HS-27A (cell line): ENCODE measurements around the gene FBXW5.

Source experiments
- DNase-seq: peaks from one replicate; pipeline ENCODE4 v3.0.0-alpha.2; 2012; ENCODE audit warnings: low read depth, missing footprints

The FBXW5 gene

GRCh38 chr9:136960938-136961275, 16.4 kb upstream of the FBXW5 start:
- no peak for DNase-seq

- no peak for DNase-seq
These were observed 15.8 kb upstream of the FBXW5 start for GRCh38 chr9:136960212-136960937.

DNA sequence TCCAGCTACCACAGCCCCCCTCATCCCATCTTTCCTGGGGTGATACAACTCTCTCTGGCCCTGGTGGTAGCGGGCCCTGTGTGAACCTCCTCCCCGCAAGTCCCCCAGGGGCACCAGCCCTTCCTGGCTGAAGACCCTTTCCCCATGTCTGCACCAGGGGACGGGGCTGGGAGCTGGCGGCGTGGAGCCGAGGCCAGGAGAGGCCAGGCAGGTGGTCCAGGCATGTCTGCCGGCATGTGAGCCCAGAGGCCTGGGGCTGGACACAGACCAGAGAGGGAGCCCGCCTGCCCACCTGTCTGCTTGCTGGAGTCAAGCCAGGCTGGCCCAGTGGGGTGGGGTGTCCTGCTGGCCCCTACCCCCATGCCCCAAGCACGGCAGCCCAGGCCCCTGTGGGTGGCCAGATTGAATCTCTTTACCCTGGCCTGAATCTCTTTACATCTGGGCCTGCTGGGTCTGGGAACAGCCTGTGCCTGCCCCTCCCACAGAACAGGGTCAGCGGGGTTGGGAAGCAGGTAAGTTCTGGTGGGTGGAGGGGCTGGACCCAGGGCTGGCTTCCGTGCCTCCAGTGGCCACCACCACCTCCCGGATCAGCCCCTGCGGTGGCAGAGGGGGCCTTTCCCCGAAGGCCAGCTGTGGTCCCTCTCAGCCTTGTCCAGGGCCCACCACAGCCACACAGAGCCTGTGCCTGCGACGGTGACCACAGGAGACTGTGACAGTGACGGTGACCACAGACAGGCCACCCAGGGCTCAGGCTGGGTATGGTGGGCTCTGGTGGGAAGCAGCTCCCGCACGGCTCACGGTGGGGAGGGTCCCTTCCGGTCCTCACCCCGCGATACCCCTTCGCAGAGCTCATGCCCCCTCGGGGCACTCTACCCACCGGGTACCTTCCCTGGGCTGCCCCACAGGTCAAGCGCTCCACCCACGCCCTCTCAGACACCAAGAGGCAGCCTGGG, 14.6 kb upstream of the FBXW5 start:
- DNase-seq = no peak

DNA sequence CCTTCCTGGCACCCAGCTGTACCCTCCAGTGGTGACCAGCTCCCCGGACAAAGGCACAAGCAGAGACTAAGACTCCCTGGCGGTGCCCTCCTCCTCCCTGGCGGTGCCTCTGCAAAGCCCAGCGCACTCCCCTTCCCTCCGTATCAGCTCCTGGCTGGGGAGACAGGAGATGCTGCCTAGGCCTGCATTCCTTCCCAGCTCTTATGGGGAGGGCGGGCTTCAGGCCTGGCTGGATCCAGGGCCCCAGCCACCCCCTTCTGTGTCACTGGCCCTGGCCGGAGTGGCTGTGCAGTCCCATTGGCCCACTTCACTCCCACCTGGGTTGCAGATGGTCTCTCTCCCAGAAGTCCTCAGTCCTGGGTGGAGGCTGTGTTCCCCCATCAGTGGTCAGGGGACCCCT, 13.9 kb upstream of the FBXW5 start:
- no peak for DNase-seq

GRCh38 chr9:136957901-136958300, 13.4 kb upstream of the FBXW5 start:
- no peak for DNase-seq

GRCh38 chr9:136957461-136957860, 12.9 kb upstream of the FBXW5 start:
- no peak for DNase-seq

- no peak for DNase-seq
These were observed 12.1 kb upstream of the FBXW5 start for GRCh38 chr9:136956604-136957003.

DNA sequence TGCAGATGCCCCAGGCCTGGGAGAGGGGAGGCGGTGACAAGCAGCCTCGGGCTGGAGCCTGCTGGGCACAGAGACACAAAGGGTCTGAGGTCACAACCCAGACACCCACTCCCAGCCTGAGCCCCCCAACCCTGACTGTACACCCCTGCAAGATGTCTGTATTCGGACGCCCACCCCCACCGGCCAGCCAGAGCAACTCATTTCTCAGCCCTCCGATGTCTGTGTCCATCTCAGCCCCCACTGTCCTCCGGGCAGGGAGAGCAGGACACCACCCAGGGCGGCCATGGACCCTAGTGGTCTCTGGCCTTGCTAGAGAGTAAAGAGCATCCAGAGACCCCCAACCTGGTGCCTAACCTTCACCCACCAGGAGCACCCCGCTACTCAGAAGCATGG, 11.4 kb upstream of the FBXW5 start:
- DNase-seq = no peak

DNA sequence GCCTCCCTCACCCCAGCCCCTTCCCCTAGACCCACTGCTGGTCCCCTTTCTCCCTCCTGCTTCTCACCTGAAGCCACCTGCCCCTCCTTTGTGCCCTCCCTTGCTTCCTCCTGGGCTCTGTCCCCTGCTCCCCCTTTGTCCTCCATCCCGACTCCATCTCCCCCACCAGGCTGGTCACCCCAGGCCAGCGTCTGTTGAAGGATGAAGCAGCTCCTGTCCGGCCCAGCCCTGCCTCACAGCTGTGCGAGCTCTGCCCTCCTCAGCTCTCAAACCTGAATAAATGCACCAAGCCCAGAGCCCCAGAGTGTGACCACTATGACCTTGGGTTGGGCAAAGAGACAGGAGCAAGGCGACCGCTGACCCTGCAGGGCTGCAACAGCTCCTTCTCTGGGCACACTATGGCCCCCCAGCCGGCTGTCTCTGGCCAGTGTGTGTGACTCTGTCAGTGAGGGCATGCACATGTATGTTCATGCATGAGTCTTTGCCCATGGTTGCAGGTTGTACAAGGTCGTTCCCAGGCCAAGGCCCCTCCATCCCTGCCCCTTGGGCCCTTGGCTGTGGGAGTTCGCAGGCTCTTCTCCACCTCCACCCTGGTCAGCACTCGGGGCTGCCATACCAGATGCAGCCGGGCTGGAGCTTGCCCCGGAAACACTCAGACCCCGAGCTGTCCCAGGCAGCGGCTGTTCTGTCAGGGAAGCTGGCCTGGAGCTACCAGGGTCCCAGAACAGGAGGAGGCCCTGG, 10.8 kb upstream of the FBXW5 start:
- no peak for DNase-seq

DNA sequence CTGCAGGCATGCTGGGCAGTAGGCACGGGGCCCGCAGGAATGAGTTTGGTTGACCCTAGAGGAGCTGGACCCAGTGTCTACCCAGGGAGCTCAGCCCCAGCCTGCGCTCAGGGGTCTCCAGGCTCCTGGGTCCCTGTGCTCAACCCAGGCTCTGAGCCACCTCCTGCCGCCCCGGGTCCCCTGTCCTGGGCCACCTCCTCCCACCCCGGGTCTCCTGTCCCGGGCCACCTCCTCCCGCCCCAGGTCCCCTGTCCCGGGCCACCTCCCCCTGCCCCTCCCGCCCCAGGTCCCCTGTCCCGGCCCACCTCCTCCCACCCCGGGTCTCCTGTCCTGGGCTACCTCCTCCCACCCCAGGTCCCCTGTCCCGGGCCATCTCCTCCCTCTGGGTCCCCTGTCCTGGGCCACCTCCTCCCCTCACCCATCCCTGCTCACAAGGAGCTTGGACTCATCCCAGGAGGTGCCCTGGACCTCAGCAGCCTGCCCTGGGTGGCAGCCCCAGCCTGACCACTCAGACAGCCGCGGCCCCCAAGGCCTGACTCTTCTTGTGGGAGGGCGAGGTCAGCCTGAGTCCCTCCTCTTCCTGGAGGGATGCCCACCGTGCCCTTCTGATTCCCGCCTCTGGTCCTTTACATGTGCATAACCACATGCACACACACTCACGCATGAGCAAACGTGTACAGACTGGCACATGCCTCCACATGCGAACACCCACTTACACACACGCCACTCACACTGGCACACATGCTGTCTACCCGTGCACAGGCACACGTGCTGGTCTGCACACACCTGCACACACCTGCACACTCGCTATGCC, 9.9 kb upstream of the FBXW5 start:
- no peak for DNase-seq

- DNase-seq = no peak
These were observed 9.3 kb upstream of the FBXW5 start for GRCh38 chr9:136953771-136954269.

- DNase-seq = no peak
These were observed 8.6 kb upstream of the FBXW5 start for GRCh38 chr9:136952876-136953770.

GRCh38 chr9:136952321-136952850, 7.8 kb upstream of the FBXW5 start:
- DNase-seq = no peak

GRCh38 chr9:136951541-136952320, 7.2 kb upstream of the FBXW5 start, which contains the start of gene LCN12:
LCN12 (plus strand) TSS chr9:136952273; CDS start chr9:136952328, 55 bp downstream.
- DNase-seq = no peak

- no peak for DNase-seq
These were observed 6.2 kb upstream of the FBXW5 start for GRCh38 chr9:136950656-136951276.

GRCh38 chr9:136949817-136950655, 5.5 kb upstream of the FBXW5 start:
- DNase-seq = peak; percentile 61

DNA sequence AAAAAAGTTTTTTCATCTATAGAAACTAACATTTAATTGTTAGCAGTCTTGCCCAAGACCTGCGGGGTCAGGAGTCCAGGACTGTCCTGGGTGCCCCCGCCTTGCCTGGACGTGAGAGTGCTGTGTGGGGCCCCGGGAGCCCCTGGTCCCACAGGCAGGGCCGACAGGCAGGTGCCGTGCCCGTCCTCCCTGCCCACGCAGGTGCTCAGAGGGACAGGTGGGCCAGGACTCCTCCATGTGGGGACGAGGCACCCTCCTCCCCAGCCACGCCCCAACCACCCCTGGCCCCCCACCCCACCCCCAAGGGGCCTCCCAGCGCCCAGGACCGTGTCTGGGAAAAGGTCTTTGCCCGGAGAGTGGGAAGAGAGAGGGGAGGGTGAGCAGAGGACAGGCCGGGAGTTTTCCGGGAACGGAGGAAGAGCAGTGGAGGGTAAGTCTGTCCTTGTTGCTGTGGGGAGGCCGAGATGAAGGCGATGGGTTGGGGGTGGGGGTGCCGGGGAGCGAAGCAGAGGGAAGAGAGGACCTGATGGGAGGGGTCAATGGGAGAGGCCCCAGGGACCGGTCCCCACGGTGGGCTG, 4.8 kb upstream of the FBXW5 start:
- DNase-seq = no peak
